HuH-7.5 (cell line): Measurements from ENCODE around the gene GLTP.

Source experiments
- DNase-seq: peaks from one replicate; pipeline ENCODE4 v3.0.0; 2011; ENCODE audit warnings: low spot score

Gene GLTP

GRCh38 chr12:109820816-109821381 is 59.4 kb downstream of the GLTP start:
- DNase-seq: no peak

DNA sequence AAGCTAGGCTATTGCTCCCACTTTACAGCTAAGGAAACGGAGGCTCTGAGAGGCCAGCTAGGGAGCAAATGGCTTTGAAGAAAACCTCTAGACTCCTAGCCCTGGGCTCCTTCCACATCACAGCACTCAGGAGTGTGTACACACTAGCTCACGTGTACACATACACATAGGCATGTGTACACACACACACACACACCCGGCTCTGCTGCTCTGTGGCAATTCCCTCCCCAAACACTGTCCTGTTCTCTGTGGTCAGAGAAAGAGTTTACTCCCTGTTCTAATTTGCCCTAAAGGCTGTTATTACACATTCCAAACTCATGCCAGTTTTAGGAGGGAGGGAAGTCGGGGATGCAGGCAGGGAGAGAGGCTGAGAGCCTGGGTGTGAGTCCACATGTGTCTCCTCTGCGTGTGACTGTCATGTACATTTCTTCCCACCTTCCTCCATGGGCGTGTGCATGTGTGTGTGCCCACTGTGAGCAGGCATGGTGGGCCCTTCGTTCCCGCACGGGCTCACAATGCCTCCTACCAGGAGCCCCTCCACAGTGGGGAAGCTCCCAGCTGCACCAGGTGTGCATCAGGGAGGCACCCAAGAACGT is 61.3 kb downstream of the GLTP start:
- no peak for DNase-seq

- no peak for DNase-seq
Measured at GRCh38 chr12:109818253-109818652, 62.1 kb downstream of the GLTP start.

GRCh38 chr12:109817627-109818231 is 62.6 kb downstream of the GLTP start:
- no peak for DNase-seq

DNA sequence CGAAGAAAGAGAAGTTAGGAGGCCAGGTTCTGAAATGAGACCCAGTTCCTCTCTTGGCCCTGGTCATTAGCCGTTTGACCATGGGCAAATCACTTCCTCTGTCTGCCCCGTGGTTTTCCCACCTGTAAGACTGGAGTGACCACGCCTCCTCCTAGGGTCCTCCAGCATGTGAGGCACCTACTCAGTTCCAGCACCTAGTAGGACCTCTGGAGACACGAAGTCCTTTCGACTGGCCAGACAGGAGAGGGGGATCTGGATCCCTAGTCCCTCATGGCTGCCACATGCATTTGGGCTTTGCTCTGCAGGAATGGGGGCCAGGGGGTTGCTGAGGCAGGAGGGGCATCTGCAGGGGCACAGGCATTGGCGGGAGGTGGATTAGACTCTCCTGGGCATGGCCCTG is 63.5 kb downstream of the GLTP start:
- no peak for DNase-seq

GRCh38 chr12:109815757-109816617 is 64.4 kb downstream of the GLTP start:
- no peak for DNase-seq

DNA sequence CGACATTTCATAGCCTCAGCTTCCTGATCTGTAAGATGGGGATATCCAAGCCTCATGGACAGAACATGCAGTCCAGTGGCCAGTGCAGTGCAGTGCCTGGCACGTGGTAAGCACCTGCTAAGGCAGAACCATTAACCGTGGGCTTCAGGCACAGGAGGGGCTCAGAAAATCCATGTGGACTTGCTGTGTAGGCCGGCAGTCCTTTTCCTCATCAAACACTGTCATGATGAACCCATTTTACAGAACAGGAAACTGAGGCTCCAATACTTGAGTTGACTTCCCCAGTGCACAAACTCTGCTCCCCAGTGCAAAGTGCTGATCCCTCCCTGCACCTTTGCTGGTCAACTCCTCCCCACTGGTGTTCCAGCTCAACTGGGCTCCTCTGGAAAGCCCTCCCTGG is 65.1 kb downstream of the GLTP start:
- DNase-seq: no peak

DNA sequence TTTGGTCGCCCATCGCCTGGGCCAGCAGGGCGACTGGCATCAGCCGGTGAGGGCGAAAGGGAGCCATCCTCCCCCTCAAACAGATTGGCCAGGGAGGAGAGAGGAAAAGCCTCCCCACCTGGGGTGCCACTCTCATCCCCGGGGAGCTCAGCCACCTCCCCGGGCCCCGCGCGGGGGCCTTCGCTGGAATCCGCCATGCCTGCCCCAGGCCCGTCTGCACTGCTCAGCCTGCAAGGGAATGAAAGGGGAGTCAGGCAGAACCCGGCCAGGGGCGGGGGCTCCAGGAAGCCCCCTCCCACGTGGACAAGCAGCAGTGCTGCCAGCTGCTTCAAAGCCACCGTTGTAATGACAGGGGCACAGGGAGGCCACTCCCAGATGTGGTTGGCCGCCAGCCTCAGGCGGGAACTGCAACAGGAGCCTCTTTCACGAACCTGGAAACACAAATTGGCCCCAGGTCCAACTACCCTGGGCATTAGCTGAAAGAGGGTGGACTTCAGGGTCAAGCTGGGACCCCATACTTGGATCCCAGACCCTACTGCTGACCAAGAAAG is 65.7 kb downstream of the GLTP start:
- no peak for DNase-seq

GRCh38 chr12:109813810-109814416 is 66.4 kb downstream of the GLTP start:
- DNase-seq: no peak

DNA sequence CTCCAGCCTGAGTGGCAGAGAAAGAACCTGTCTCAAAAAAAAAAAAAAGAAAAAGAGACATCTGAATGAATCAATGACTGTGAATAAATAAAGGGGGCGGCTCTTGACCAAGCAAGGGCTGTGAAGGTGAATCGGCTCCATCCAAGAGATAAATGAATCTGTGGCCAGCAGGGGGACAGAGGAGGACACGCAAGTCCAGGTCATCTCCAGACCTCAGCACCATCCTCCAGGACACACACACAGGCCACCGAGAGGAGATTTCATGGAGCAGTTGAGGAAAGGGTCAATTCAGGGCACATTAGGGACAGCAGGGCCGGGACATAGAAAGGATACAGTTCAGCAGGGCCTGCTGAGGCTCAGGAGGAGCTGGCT is 68.7 kb downstream of the GLTP start:
- no peak for DNase-seq

DNA sequence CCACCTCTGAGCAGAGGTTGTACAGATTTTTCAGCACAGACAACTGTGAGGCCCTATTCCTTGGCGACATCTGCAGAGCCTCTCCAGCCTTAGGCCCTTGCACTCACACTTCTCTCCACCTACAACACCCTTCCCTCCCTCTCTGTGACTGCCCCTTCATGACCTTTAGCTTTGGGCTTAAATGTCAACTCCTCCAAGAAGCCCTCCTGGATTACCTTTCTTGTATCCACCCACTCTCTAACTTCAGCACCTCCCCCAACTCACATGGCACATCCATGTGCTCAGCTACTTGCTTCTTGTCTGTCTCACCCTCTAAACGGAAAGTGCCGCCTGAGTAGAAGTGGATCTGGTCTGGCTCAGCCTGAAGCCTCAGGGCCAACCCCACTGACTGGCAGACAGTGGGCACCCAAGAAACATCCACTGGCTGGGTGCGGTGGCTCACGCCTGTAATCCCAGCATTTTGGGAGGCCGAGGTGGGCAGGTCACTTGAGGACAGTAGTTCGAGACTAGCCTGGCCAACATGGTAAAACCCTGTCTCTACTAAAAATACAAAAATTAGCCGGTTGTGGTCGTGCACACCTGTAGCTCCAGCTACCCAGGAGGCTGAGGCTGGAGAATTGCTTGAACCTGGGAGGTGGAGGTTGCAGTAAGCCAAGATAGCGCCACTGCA is 69.3 kb downstream of the GLTP start:
- no peak for DNase-seq

GRCh38 chr12:109808876-109809646 is 71.3 kb downstream of the GLTP start:
- no peak for DNase-seq

DNA sequence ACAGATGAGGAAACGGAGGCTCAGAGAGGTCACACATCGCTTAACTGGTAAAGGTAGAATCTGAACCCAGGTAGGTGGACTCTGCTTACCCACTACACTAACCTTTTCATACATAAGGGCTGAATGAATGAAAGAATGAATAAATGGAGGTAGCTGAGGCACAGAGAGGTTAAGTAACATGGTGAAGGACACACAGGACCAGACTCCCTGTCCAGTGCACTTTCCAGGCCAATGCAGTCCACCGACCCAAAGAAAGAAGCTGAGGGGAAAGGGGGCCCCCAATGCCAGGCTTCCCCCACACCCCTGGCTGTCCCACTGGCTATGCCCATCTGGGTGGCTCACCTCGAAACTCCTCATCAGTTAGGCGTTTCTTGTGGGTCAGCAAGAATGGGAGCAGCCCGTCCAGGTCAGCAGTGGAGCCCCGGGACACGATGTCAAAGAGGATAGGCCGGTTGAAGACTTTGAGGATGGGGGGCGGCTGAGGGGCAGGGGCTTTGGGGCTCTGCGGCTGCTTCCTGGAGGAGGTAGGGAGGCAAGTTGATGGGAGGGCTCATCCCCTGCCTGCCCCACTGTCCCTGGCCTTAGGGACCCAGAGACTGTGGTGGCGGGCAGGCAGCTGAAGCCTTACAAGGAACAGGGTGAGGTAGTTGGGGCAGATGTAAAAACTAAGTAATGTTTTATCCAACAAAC is 72.2 kb downstream of the GLTP start:
- DNase-seq: no peak

DNA sequence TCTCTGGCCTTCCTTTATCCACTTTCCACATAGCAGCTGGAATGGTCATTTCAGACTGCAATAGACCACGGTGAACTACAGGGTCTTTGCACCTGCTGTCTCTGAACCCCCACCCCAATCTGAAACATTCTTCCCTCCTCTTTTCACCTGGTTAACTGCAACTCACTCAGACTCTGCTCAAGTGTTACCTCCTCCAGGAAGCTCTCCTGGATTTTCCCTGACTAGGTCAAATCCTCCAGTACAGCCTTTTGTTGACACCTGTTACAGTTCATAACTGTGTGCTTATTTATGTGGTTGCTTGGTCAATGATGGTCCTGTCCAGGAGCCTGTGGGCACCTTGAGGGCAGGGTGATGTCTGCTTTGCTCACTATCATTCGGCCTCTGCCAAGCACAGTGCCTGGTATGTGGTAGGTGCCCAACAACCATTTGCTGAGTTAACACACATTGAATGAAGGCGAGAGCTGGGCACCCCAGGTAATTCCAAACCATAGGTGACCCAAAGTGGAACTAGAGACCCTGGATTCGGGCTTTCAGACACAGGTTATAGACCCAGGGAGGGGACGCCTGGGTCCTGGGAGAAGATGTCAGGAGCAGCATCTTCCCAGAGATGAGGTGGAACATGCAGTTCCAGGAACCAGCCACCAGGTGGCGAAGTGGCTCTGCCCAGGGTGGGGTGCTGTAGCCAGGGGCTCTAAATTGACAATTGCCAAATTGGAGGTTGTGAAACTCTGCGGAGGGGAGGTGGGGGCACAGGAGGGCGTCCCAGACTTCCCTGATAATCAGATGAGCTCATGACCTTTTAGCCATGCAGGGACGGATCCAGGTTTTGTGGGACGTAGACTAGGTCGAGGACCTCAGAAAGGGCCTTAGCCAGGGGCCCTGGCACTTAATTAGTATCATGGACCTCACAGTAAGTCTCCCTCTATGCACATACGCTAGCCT is 75.2 kb downstream of the GLTP start:
- DNase-seq: peak; percentile 87

DNA sequence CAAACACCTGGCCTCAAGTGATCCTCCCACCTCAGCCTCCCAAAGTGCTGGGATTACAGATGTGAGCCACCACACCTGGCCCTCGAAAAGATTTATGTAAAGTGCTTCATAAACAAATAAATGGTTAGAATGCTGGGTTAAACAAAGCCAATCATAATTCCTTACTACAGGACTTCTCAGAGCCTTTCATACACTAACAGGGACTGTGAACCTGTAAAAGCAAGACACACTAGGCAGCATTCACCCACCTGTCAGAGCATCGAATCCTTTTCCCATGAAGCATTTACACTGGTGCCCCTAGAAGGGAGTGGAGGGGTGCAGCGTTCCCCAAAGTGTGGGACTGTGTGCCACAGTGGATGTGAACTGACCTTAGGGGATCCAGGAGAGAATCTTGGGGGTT is 76.7 kb downstream of the GLTP start:
- DNase-seq: no peak

DNA sequence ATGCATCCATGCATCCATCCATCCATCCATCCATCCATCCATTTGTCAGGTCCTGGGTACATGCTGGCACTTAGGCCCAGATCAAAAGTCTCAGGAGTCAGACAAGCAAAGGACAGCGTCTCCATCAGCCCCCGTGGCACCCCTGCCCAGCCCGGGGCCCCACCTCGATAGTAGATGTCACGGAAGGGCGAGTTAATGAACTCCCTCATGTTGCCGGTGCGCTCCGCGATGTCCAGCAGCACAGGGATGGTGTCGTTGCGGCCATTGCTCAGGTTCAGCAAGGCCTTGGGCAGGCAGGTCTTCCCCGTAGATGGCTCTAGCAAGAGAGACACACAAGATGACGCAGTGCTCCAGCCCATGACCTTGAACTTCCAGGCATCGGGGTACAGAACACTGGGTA is 77.5 kb downstream of the GLTP start:
- no peak for DNase-seq
